Measurements from ENCODE around the gene SHISAL1. TPM values are rescaled to one million over a fixed set of nuclear protein-coding genes. Genes with fewer than 3 reads are reported as not detected.

Gene SHISAL1
- total RNA-seq, 1 donor from 2014 or later: 7.5 TPM

GRCh38 chr22:44348971-44349560 is 36.3 kb upstream of the SHISAL1 start:
- Mint-ChIP-seq H3K4me3 (ENCODE audit: unreplicated experiment) (no peak overlapping the region), H3K4me1 (ENCODE audit: low read depth) (peaks cover 43% of the 10 kb centered on the region), H3K36me3 (ENCODE audit: low read depth) (no peaks in the 10 kb centered on the region), H3K27ac (ENCODE audit: unreplicated experiment) (no peak overlapping the region), H3K27me3 (ENCODE audit: low read depth) (peaks cover 14% of the 10 kb centered on the region), H3K9me3 (ENCODE audit: low read depth) (no peaks in the 10 kb centered on the region)
- no peak for DNase-seq (ENCODE audit: low spot score)
- TF ChIP-seq, protein P1, sequence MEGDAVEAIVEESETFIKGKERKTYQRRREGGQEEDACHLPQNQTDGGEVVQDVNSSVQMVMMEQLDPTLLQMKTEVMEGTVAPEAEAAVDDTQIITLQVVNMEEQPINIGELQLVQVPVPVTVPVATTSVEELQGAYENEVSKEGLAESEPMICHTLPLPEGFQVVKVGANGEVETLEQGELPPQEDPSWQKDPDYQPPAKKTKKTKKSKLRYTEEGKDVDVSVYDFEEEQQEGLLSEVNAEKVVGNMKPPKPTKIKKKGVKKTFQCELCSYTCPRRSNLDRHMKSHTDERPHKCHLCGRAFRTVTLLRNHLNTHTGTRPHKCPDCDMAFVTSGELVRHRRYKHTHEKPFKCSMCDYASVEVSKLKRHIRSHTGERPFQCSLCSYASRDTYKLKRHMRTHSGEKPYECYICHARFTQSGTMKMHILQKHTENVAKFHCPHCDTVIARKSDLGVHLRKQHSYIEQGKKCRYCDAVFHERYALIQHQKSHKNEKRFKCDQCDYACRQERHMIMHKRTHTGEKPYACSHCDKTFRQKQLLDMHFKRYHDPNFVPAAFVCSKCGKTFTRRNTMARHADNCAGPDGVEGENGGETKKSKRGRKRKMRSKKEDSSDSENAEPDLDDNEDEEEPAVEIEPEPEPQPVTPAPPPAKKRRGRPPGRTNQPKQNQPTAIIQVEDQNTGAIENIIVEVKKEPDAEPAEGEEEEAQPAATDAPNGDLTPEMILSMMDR (IDR thresholded peaks at IDR 0.05): peak; percentile 29

GRCh38 chr22:44347549-44347948 is 34.8 kb upstream of the SHISAL1 start:
- no peaks in the 10 kb centered on the region for H3K36me3 Mint-ChIP-seq (ENCODE audit: low read depth)
- no peak for DNase-seq (ENCODE audit: low spot score)

DNA sequence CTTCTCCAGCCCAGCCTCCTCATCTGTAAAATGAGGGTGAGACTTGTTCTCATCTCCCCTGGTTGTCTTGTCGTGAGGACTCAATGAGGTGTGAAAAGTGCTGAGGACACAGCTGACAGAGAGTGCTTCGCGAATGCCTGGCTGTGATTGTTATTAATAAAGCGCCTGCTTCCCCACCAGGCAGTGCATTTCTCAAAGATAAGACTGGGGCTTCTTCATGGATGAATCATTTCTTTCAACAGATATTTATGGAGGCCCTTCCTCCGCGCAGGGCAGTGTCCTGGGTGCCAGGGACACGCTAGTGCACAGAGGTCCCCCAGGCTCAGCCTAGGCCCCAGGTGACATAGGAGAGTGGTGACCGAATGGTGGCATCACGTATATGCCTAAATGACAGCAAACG is 34.3 kb upstream of the SHISAL1 start:
- H3K4me1 Mint-ChIP-seq (ENCODE audit: low read depth): peaks cover 38% of the 10 kb centered on the region
- H3K27ac Mint-ChIP-seq (ENCODE audit: unreplicated experiment): no peak overlapping the region
- no peaks in the 10 kb centered on the region for H3K36me3 Mint-ChIP-seq (ENCODE audit: low read depth)
- no peak overlapping the region for H3K4me3 Mint-ChIP-seq (ENCODE audit: unreplicated experiment)
- DNase-seq (ENCODE audit: low spot score): no peak
- TF ChIP-seq, protein P1 (IDR thresholded peaks at IDR 0.05): no peak
- H3K27me3 Mint-ChIP-seq (ENCODE audit: low read depth): peaks cover 16% of the 10 kb centered on the region
- no peaks in the 10 kb centered on the region for H3K9me3 Mint-ChIP-seq (ENCODE audit: low read depth)

More at GRCh38 chr22:44347549-44347948, 34.8 kb upstream of the SHISAL1 start:
- Mint-ChIP-seq H3K4me3 (ENCODE audit: unreplicated experiment) (no peak overlapping the region), H3K4me1 (ENCODE audit: low read depth) (peaks cover 40% of the 10 kb centered on the region), H3K27me3 (ENCODE audit: low read depth) (peaks cover 16% of the 10 kb centered on the region), H3K27ac (ENCODE audit: unreplicated experiment) (no peak overlapping the region), H3K9me3 (ENCODE audit: low read depth) (no peaks in the 10 kb centered on the region)
- TF ChIP-seq, protein P1 (IDR thresholded peaks at IDR 0.05): no peak

GRCh38 chr22:44345872-44346271 is 33.1 kb upstream of the SHISAL1 start:
- H3K27me3 Mint-ChIP-seq (ENCODE audit: low read depth): peaks cover 16% of the 10 kb centered on the region
- H3K9me3 Mint-ChIP-seq (ENCODE audit: low read depth): no peaks in the 10 kb centered on the region
- no peak overlapping the region for H3K27ac Mint-ChIP-seq (ENCODE audit: unreplicated experiment)
- no peak overlapping the region for H3K4me3 Mint-ChIP-seq (ENCODE audit: unreplicated experiment)
- peaks cover 38% of the 10 kb centered on the region for H3K4me1 Mint-ChIP-seq (ENCODE audit: low read depth)
- DNase-seq (ENCODE audit: low spot score): no peak
- TF ChIP-seq, protein P1 (IDR thresholded peaks at IDR 0.05): no peak
- no peaks in the 10 kb centered on the region for H3K36me3 Mint-ChIP-seq (ENCODE audit: low read depth)

DNA sequence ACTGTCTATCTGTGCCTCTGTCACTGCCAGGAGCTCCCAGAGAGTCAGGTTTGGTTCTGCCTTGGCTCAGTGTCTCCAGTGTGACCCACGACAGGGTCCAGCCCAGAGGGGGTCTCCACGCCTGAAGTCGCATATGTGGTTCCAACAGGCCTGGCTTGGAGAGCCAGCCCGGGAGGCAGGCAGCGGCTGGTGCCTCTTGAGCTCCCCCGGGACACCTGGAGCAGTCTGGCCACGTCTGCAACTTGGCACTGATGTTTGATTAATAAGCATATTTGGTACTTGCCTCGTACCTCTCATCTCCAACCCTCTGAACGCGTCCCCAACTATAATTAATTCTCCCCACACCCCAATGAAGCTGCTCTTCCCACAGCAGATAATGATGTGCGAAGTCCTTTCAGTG is 31.7 kb upstream of the SHISAL1 start:
- H3K36me3 Mint-ChIP-seq (ENCODE audit: low read depth): no peaks in the 10 kb centered on the region
- peaks cover 16% of the 10 kb centered on the region for H3K27me3 Mint-ChIP-seq (ENCODE audit: low read depth)
- no peak overlapping the region for H3K27ac Mint-ChIP-seq (ENCODE audit: unreplicated experiment)
- no peak overlapping the region for H3K4me3 Mint-ChIP-seq (ENCODE audit: unreplicated experiment)
- no peaks in the 10 kb centered on the region for H3K9me3 Mint-ChIP-seq (ENCODE audit: low read depth)
- H3K4me1 Mint-ChIP-seq (ENCODE audit: low read depth): peaks cover 25% of the 10 kb centered on the region
- no peak for DNase-seq (ENCODE audit: low spot score)
- TF ChIP-seq, protein P1 (IDR thresholded peaks at IDR 0.05): no peak
